ENCODE results near the gene ZBBX.

Gene ZBBX

DNA sequence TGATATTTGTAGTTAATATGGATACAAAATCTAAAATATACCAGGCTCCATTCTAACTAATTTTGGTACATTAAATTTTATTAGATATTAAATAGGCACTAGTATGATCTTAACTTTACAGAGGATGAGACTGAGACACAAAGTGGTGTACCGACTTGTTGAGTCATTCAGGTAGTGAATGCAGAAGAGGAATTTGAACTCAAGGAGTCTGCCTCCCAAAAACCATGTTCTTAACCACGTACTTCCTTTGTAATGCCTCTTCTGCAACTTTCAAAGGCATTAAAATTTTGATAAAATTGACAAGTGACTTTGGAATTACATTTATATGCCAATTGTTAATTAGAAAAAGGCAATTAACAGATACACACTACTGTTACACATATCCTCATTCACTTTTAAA is 61.8 kb downstream of the ZBBX start:
- no peak for DNase-seq (ENCODE audit: low spot score)

DNA sequence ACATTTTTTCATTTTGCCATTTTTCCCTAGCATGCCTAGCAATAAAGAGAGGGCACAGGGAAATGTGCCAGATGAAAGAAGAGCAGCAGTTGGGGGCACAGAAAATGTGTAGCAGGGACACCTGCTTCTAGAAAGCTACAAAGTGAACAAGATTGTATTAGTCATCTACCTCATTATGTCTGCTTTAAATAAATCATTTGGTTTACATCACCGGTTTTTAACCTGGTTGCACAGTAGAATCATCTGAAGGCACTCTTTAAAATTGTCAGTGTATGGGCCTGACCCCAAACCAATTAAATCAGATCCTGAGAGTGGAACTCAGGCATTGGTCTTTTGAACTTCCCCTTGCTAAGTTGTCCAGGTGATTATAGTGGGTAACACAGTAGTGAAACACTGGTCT is 73.8 kb downstream of the ZBBX start:
- no peak for DNase-seq (ENCODE audit: low spot score)

DNA sequence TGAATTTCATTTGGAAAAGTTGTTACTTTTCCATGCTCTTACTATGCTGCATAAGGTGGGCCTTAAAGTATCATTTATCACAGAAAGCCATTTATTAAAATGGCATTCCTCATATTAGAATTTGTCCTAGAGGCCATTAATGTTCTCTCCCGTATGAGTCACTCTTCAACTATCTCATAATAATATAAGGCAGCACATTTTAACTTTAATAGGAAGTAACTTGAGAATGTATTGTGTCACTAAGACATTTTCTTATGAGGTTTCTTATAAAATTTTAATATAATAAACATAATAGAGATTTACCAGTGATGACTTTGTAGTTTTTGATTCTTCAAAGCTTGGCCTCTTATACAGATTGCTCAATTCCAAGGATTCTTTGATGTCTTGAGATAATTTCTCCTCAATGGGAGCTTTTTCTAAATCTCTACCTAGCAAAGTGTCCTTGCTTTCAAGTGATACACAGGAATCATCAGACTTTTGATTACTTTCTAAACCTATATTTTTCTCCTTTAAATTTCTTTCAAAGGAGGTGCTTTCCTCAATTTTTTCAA is 74.7 kb downstream of the ZBBX start:
- DNase-seq (ENCODE audit: low spot score): no peak

DNA sequence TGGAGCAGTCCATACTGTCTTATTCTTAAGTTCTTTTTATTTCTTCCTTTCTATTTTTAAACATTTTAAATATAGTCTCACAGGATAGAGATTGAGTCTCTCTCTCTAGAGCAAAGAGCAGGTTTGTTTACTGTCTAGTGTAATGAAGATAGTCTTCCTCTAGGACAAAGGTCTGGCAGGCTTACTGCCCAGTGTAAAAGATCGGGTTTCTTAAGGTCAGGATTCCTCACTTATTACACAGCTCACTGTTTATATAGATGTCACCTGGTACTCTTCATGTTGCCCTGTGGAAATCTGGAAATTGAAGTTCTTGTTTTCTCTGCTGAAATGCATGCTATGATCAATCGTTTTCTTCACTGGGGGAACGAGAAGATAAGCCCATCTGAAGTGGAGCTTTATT is 76.0 kb downstream of the ZBBX start:
- no peak for DNase-seq (ENCODE audit: low spot score)

DNA sequence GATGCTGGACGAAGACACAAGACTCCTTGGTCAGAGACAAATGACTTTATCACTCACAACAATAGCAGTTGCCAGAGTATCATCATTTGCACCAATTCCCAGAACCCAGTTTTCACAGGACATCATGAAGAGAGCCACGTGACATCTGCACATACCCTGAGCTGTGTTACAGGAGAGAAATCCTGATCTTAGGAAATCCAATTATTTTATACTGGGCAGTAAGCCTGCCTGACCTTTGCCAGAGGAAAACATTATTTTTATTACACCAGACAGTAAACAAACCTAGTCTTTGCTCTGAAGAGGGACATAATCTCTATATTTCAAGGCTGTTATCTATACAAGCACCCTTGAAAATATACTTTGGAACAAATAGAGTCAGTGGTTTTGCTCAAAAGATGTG is 77.4 kb downstream of the ZBBX start:
- DNase-seq (ENCODE audit: low spot score): no peak

DNA sequence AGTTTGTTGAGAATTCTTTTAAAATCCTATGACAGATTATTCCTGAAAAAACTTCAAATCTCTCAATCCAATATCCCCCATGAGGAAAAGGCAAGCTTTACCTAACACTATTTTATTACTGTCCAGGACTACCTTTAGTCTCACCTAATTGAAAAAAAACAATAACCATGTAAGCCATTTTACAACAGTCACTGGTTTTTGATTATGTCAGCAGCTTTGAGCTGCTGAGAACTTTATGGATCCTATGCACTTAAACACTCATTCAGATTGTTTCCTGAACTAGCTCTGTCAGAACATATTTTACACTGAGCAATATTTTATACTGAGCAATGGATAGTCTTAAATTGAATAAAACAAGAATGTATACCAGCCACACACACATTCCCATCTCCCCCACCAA is 79.9 kb downstream of the ZBBX start:
- no peak for DNase-seq (ENCODE audit: low spot score)

DNA sequence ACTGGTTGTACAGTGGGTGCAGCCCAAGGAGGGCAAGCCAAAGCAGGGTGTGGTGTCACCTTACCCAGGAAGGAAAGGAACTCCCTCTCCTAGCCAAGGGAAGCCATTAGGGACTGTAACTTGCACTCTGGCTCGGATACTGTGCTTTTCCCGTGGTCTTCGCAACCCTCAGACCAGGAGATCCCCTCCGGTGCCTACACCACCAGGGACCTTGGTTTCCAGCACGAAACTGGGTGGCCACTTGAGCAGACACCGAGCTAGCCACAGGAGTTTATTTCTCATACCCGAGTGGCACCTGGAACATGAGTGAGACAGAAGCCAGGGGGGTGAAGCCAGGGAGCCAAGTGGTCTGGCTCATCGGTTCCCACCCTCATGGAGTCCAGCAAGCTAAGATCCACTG is 90.7 kb downstream of the ZBBX start:
- DNase-seq (ENCODE audit: low spot score): no peak

DNA sequence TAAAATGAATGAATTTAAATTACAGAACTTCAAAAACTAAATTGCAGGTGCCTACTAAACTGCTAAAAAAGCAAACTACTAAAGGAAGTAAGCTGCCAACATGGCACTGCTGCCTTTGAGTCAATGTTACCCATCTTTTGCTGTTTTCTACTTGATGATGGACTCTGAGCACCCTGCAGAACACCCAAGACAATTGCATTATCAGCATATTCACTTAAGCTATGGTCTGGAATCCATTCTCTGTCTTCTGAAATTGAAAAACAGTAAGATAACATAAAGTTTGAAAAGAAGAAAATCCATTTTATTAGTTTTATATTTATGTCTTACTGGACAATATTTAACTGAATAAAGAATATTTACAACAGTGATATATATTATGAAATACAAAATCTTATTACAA is 91.4 kb downstream of the ZBBX start:
- no peak for DNase-seq (ENCODE audit: low spot score)

DNA sequence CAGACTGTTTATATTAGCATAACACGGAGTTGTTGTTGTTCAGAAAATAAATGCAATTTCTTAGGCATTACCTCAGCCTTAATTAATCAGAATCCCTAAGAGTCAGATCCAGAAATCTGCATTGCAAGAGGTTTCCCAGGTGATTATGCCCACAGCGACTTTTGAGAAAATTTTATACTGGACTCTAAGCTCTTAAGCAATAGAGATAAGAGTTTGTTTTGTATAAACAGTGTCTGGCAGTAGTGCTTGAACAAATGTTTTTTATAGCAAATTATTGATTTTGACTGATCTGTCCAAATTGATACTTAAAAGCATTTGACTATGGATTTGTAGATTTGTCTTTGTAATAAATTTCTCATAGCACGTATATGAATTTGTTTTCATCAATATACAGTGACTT is 92.8 kb downstream of the ZBBX start:
- no peak for DNase-seq (ENCODE audit: low spot score)

DNA sequence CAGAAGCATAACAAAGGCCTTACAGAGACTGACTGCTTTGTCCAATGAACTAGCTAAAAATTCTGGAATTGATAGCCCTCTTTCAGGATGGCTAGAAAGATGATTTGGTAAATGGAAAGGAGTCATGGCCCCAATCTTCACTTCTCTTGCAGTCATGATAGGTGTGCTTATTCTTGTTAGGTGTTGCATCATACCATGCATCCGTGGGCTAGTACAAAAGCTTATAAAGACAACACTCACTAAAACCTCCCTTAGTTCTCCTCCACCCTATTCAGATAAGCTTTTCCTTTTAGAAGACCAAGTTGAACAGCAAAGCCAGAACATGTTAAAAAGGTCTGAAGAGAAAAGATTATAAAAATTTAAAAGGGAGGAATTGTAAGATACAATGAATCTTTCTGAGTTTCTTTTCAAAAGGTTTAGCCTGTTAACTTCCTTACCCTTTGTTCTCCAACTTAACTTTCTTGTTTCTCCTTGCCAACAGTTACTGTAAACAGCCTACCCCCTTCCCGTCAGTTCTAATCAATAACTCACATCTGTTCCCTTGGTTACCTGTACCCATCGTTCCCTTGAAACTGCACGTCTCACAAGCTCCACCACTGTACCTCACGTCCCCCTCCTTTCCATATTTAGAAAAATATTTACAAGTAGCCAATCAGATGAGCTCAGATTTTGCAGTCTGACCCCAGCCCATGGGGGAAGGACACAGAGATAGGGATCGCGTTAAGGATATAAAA is 105.8 kb downstream of the ZBBX start:
- DNase-seq (ENCODE audit: low spot score): no peak

DNA sequence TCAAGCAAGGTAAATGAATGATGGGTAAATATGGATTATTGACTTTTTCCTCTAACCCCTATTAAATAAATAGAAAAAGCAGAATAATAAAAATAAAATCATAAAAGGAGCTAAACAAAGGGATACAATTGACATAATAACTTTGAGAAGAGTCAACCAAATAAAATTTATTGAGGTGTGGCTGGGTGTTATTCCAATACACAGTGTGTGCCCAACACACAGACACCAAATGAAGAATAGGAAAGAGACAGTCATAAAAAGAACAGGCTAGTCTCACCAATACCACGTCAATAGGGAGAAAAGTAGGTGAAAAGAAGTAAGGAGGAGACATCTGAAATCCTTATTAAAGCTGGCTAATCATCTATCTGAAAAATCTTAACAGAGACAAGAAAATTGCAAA is 127.1 kb downstream of the ZBBX start:
- no peak for DNase-seq (ENCODE audit: low spot score)

DNA sequence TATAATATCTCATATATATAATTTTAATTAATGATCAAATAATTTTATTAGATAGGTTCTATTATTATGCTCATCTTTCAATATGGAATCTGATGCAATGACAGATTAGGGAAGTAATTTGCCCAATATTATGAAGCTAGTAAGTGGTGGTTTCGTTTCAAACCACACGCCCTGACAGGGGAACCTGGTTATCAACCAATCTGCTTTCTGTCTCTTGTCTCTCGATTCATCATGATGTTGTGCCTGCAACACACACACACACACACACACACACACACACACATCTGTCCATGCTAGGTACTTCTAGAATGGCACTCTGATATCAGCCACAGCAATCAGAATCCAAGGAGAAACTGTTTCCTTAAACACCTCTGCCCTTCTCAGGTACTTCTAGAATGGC is 128.4 kb downstream of the ZBBX start:
- DNase-seq (ENCODE audit: low spot score): no peak

DNA sequence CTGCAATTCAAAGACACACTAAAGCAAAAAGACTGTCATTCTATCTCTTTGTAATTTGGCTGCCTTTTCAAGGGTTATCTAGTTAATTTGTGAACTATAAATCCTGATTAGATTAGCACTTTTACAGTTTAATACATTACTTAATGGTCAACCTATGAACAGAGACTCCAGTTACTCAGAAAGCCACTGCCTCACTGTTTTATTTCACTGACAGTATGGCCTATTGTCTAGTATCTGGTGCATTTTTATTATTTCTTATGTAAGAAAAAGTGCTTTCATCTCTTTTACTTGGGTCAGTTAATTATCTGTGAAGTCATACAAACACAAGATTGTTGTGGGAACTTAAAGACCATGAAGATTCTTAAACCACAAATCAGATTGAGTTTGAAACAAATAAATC is 133.8 kb downstream of the ZBBX start:
- no peak for DNase-seq (ENCODE audit: low spot score)

DNA sequence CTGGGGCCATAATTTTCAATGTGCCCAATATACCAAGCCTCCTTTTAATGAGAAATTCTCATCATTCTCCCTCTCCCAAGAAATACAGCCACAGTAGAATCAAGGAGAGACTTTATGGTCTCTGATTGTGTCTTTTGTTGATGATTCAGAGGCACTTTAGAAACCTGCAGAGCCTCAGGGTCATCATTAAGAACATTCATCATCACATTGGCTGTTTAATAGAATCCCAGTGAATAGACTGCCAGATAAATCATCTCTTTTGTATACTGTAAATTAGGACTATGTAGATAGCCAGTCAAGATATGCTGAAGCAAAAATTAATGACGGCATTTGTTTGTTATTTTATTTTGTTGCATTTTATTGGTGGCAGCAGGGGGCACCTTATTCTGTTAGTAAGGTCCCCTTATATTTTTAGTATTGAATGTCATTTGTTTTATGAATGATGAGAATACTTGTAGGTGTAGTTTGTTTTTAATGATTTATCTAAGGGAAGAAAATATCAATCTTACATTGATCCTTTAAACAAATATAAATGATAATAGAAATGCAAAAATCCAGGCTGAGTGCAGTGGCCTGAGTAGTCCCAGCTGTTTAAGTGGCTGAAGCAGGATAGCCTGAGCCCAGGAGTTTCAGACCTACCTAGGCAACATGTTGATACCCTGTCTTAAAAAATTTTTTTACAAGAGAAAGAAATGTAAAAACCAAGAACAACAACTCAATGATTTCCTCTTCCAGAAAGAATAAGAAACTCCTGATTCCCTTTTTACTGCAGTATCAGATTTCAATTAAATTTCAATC is 138.8 kb downstream of the ZBBX start:
- no peak for DNase-seq (ENCODE audit: low spot score)

DNA sequence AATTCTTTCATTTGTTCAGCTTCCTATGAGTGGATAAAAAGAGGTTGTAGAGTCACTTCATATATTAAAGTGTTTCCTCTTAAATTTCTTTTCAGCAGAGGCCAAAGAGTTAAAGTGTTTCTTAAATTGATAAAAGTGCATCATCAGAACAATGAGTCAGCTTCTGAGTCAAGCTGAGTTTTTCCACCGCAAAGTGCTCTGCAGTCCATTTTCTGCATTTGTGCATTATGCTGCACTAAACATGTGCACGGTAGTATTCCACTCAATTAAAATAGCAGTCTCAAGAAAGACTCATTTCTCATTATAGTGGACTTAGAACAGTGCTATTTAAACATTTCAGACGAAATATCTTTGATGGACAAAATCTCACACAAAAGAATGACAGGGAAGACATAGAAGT is 152.0 kb downstream of the ZBBX start:
- DNase-seq (ENCODE audit: low spot score): no peak

DNA sequence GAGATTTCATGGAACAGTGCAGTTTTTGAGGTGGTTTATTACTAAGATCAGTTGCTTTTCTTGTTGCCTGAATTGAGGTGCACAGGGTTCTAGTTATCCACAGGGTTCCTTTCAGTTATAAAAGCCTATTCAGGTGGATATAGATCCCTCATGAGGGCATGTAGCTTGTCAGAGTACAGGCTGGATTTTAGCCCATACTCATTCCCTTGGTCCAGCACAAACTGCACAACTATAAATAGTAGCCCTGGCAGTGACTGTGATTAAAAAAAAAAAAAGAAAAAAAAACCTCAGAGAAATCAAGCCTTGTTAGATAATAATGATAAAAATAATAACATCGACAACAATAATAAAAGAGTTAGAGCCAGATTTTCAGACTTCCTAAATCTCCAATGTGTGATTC is 154.3 kb downstream of the ZBBX start:
- no peak for DNase-seq (ENCODE audit: low spot score)

DNA sequence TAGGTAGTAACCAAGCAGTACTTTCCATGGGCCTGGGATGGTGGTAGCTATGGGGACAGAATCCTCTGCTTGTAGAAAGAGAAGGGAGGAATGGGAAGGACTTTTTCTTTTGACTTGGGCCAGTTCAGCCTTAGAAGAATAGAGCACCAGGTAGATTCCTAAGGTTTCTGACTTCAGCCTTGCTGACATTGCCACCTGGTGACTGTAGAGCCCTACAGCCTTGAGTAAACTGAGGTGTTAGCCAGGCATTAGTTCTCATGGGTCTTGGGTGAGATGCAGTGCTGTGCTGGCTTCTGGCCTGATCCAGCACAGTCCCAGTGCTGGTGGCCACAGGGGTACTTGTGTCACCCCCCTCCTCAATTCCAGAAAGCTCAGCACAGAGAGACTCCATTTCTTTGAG is 171.1 kb downstream of the ZBBX start:
- no peak for DNase-seq (ENCODE audit: low spot score)

DNA sequence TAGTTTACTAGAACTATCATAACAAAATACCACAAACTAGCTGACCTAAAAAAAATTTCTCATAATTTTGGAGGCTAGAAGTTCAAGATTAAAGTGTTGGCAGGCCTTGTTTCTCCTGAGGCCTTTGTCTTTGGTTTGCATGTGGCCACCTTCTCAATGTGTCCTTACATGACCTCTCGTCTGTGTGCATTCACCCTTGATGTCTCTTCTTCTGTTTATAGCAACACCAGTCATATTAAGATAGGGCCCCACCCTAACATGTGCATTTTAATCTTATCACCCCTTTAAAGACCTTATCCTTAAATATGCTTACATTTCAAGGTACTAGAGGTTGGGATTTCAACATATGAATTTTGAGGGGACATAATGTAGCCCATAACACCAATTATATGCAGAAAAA is 177.0 kb downstream of the ZBBX start:
- no peak for DNase-seq (ENCODE audit: low spot score)

DNA sequence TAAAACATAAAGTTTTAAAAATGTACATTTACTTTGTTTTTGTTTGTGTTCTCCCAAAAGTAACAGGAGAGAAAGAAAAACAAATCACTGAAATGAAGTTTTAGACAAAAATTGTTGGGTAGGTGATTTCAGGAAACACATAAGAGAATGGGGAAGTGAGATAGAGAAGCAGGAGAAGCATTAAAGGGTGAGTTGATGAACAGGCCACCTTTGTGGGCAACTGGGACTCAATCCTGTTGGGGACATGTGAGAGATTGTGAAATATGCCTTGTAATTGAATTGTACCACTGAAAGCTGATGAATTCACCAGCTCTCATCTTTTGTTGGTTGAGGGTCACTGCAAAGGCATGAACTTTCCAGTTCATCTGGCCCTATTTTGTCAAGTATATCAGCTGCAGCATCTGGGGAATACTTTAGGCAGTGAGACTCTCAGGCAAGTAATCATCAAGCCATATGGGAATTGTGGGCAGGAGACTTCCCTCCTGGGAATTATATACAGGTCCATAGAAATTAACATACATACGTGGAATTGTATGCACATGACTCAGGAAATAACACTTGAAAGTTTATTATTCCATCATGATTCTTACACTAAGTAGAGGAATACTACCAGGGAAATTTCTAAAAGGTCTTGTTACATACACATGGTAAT is 181.0 kb downstream of the ZBBX start:
- no peak for DNase-seq (ENCODE audit: low spot score)
